Measurements from ENCODE around the gene CCBE1.

DNA sequence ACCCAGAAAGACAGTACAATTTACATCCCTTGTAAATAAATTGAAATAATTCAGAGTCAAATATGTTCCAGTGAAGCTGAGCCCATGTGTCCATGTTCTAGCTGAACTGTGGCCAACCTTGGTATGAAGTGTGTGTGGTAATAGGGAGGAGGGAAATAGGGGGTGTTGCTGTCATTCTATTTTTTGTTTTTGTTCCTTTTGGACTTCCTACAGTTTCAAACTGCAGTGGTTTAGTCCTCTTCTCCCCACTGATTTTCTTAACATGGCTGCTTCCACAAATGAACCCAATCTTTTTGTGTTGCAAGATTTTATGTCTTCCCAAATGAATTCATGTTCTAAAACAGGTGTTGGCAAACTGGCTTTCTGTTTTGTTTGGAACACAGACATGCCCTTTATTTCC is 156.9 kb downstream of the CCBE1 start:
- TF ChIP-seq, protein P1, sequence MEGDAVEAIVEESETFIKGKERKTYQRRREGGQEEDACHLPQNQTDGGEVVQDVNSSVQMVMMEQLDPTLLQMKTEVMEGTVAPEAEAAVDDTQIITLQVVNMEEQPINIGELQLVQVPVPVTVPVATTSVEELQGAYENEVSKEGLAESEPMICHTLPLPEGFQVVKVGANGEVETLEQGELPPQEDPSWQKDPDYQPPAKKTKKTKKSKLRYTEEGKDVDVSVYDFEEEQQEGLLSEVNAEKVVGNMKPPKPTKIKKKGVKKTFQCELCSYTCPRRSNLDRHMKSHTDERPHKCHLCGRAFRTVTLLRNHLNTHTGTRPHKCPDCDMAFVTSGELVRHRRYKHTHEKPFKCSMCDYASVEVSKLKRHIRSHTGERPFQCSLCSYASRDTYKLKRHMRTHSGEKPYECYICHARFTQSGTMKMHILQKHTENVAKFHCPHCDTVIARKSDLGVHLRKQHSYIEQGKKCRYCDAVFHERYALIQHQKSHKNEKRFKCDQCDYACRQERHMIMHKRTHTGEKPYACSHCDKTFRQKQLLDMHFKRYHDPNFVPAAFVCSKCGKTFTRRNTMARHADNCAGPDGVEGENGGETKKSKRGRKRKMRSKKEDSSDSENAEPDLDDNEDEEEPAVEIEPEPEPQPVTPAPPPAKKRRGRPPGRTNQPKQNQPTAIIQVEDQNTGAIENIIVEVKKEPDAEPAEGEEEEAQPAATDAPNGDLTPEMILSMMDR (IDR thresholded peaks at IDR 0.05) = no peak
- TF ChIP-seq POLR2A (IDR thresholded peaks at IDR 0.05) = no peak
